Sigmoid colon (tissue), 4 donors: Measurements from ENCODE around the gene U2AF2.

Source experiments
- CTCF ChIP-seq, 4 experiments: fragments of 450-650 bp in 3 of 4; fragments of 200-600 bp in 1 of 4; IDR thresholded peaks; one replicate each; pipeline ENCODE4 v1.5.1; 2016 to 2019; ENCODE audit warnings: antibody characterized with exemption in 4 of 4, mild to moderate bottlenecking in 3 of 4, moderate library complexity in 2 of 4
- EP300 ChIP-seq, 4 donors: sonication (generic); formaldehyde crosslinking; IDR thresholded peaks; one replicate each; pipeline ENCODE4 v1.6.1; 2017; ENCODE audit warnings: antibody characterized with exemption in 4 of 4
- POLR2A ChIP-seq, 2 donors: fragments of 450-650 bp; IDR thresholded peaks; one replicate each; pipeline ENCODE4 v1.6.1; 2016; ENCODE audit warnings: antibody characterized with exemption in 2 of 2, mild to moderate bottlenecking in 2 of 2, moderate library complexity in 2 of 2
- POLR2AphosphoS5 ChIP-seq, 4 donors: sonication (generic); formaldehyde crosslinking; IDR thresholded peaks; one replicate each; pipeline ENCODE4 v1.6.1; 2017; ENCODE audit warnings: antibody characterized with exemption in 4 of 4

GRCh38 chr19:55683449-55684261 is 28.8 kb downstream of the U2AF2 start:
- TF ChIP-seq CTCF (IDR thresholded peaks at IDR 0.05) (no peak), EP300 (IDR thresholded peaks at IDR 0.05) (no peak), POLR2A (IDR thresholded peaks at IDR 0.05) (no peak), POLR2AphosphoS5 (IDR thresholded peaks at IDR 0.05) (no peak)
